Activated CD8-positive, alpha-beta memory T cell treated with anti-CD3 and anti-CD28 coated beads, Interleukin-2, amount 50 U/mL, for 1 hour (primary cell): ENCODE data around the gene EFCAB13.
A peak's percentile ranks its signal among the peaks of the same experiment; 100 is the strongest.

Source experiments
- DNase-seq: peaks from one replicate; pipeline ENCODE4 v3.0.0-alpha.2; 2020; ENCODE audit errors: extremely low read depth

The EFCAB13 gene

GRCh38 chr17:47292206-47292605 lies 31.5 kb upstream of the EFCAB13 start:
- DNase-seq: no peak

GRCh38 chr17:47295037-47295873 lies 28.5 kb upstream of the EFCAB13 start:
- DNase-seq: no peak

GRCh38 chr17:47295874-47296255 lies 27.9 kb upstream of the EFCAB13 start:
- DNase-seq: no peak

GRCh38 chr17:47297661-47298400 lies 25.9 kb upstream of the EFCAB13 start:
- DNase-seq: no peak

- DNase-seq: no peak
Observed at GRCh38 chr17:47298712-47299111, 25.0 kb upstream of the EFCAB13 start.

GRCh38 chr17:47299239-47299910 lies 24.4 kb upstream of the EFCAB13 start:
- DNase-seq: no peak

- no peak for DNase-seq
Observed at GRCh38 chr17:47300718-47301117, 23.0 kb upstream of the EFCAB13 start.

- DNase-seq: no peak
Observed at GRCh38 chr17:47301161-47301560, 22.6 kb upstream of the EFCAB13 start.

- no peak for DNase-seq
Observed at GRCh38 chr17:47301831-47302230, 21.9 kb upstream of the EFCAB13 start.

GRCh38 chr17:47304186-47304585 lies 19.6 kb upstream of the EFCAB13 start:
- no peak for DNase-seq

- DNase-seq: no peak
Observed at GRCh38 chr17:47305302-47305923, 18.3 kb upstream of the EFCAB13 start.

GRCh38 chr17:47310186-47310733 lies 13.5 kb upstream of the EFCAB13 start:
- DNase-seq: no peak

- DNase-seq: no peak
Observed at GRCh38 chr17:47311420-47311819, 12.3 kb upstream of the EFCAB13 start.

GRCh38 chr17:47315451-47316266 lies 8.1 kb upstream of the EFCAB13 start:
- no peak for DNase-seq

GRCh38 chr17:47316311-47316710 lies 7.4 kb upstream of the EFCAB13 start:
- no peak for DNase-seq

GRCh38 chr17:47317119-47317518 lies 6.6 kb upstream of the EFCAB13 start:
- no peak for DNase-seq

- no peak for DNase-seq
Observed at GRCh38 chr17:47318197-47318918, 5.4 kb upstream of the EFCAB13 start.

GRCh38 chr17:47320879-47321502 lies 2.8 kb upstream of the EFCAB13 start:
- no peak for DNase-seq

GRCh38 chr17:47324224-47325020 lies 667 bp downstream of the EFCAB13 start:
- peak; percentile 5 for DNase-seq
